SJCRH30 (cell line): ENCODE data around the gene ZDHHC19. TPM values are rescaled to one million over a fixed set of nuclear protein-coding genes. Genes with fewer than 3 reads are reported as not detected.
"Not testable (repeated sequence)": the region's sequence is repeated elsewhere in the genome, so short reads cannot be mapped to it uniquely, and the experiment has no call there.

Source experiments
- DNase-seq, 2 experiments: peaks; one replicate each; pipeline ENCODE4 v3.0.0-alpha.2; 2015 to 2020
- H3K27ac ChIP-seq: fragments of 250-450 bp; sonication (Bioruptor Pico); 2 replicates; pipeline ENCODE4 v1.5.1; 2020; ENCODE audit warnings: mild to moderate bottlenecking, moderate library complexity
- H3K27me3 ChIP-seq: fragments of 250-450 bp; sonication (Bioruptor Pico); 2 replicates; pipeline ENCODE4 v1.5.1; 2020; ENCODE audit warnings: mild to moderate bottlenecking, moderate library complexity
- H3K36me3 ChIP-seq: fragments of 250-450 bp; sonication (Bioruptor Pico); 2 replicates; pipeline ENCODE4 v1.5.1; 2020; ENCODE audit warnings: mild to moderate bottlenecking, moderate library complexity
- H3K4me1 ChIP-seq: fragments of 250-450 bp; sonication (Bioruptor Pico); 2 replicates; pipeline ENCODE4 v1.5.1; 2020; ENCODE audit warnings: mild to moderate bottlenecking, moderate library complexity
- H3K4me3 ChIP-seq: fragments of 250-450 bp; sonication (Bioruptor Pico); 2 replicates; pipeline ENCODE4 v1.5.1; 2020; ENCODE audit warnings: mild to moderate bottlenecking, moderate library complexity
- H3K9me3 ChIP-seq: fragments of 250-450 bp; sonication (Bioruptor Pico); replicated peaks from 2 replicates; pipeline ENCODE4 v1.5.1; 2020; ENCODE audit warnings: mild to moderate bottlenecking, moderate library complexity
- total RNA-seq: library from RNA; depleted of rRNA; stranded (reverse); fragments of >200 nt; shearing (Covaris generic); gene quantifications from 2 replicates; pipeline ENCODE4 v1.2.3, GENCODE V29; 2014; rRNA removed

ZDHHC19 gene, protein sequence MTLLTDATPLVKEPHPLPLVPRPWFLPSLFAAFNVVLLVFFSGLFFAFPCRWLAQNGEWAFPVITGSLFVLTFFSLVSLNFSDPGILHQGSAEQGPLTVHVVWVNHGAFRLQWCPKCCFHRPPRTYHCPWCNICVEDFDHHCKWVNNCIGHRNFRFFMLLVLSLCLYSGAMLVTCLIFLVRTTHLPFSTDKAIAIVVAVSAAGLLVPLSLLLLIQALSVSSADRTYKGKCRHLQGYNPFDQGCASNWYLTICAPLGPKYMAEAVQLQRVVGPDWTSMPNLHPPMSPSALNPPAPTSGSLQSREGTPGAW
- not detected in 2 replicates for total RNA-seq

DNA sequence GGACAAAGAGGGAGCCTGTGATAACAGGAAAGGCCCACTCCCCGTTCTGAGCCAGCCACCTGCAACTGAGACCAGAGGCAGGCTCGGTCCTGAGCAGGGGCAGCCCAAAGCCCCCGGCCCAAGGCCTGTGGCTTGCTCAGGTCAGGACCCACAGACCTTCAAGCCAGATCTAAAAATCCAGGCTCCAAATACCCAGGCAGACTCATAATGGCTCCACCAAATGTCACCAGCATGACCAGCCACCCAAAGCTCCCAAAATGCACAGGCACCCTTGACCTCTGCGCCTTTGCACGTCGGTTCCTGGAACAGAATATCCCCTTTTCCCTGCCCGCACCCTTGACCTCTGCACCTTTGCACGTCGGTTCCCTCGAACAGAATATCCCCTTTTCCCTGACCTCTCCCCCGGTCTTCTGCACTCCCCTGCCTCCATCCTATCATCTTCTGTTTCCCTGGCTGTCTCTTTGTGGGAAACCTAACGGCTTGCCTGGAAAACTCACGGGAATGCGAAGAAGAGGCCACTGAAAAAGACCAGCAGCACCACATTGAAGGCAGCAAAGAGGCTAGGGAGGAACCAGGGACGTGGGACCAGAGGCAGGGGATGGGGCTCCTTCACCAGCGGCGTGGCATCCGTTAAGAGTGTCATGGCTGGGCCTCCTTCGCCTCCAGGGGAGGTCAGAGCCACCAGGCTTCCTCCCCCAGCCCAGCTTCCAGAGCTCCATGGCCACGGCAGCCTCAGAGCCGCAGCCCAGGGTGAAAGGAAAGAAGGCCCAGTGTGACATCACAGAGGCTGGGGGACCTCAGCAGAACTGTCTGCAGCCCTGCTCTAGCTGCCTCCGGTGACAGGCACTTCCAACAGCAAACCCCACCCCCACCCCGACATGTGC is at the start of gene ZDHHC19:
TSS of gene ZDHHC19 (minus strand) at position 728 of the 884 bp plus-strand sequence. CDS start at position 643, 85 bp downstream.
- H3K9me3 ChIP-seq: no peaks in the 10 kb centered on the region
- no peak within 1 kb of the TSS for H3K27ac ChIP-seq
- H3K36me3 ChIP-seq: no peaks in the 10 kb centered on the region
- no peak within 1 kb of the TSS for H3K4me3 ChIP-seq
- DNase-seq: no peak
- H3K4me1 ChIP-seq: no peaks in the 10 kb centered on the region
- H3K27me3 ChIP-seq: no peaks in the 10 kb centered on the region

DNA sequence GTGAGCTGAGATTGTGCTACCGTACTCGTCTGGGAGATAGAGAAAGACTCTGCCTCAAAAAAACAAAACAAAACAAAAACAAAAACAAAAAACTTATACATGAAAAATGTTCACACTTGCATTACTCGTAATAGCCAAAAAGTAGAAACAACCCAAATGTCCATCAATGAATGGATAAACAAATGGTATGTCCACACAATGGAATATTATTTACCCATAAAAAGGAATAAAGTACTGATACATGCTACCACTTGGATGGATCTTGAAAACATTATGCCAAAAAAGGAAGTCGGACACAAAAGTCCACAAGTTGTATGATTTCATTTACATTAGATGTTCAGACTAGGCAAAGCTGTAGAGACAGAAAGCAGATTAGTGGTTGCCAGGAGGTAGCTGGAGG is 49.6 kb upstream of the ZDHHC19 start:
- no peak overlapping the region for H3K27ac ChIP-seq
- no peaks in the 10 kb centered on the region for H3K9me3 ChIP-seq
- 0 out of 2 replicates have a peak, but pooled peaks cover 2% of the 10 kb centered on the region for H3K36me3 ChIP-seq
- no peak for DNase-seq
- H3K4me3 ChIP-seq: no peak overlapping the region
- no peaks in the 10 kb centered on the region for H3K27me3 ChIP-seq
- no peaks in the 10 kb centered on the region for H3K4me1 ChIP-seq

DNA sequence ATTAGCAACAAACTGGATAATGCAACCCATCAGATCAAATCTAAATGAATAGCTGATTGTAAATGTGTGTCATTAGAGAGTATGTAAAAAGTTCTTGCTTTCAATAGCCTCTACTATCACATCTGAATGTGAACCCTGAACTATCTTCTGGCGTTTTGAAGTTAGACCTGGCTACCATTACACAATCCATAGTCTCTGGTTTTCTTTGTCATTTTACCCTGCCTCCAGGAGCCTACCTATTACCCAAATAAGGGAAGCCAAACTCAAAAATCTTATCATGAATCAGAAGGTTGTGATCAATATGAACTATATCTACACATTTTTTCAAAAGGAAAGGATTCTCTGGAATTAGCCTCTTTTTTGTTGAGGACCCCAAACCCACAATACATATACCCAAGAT is 44.6 kb upstream of the ZDHHC19 start:
- Histone ChIP-seq H3K27ac (no peak overlapping the region), H3K36me3 (no peaks in the 10 kb centered on the region), H3K9me3 (no peaks in the 10 kb centered on the region), H3K4me1 (no peaks in the 10 kb centered on the region), H3K4me3 (no peak overlapping the region), H3K27me3 (no peaks in the 10 kb centered on the region)
- no peak for DNase-seq

DNA sequence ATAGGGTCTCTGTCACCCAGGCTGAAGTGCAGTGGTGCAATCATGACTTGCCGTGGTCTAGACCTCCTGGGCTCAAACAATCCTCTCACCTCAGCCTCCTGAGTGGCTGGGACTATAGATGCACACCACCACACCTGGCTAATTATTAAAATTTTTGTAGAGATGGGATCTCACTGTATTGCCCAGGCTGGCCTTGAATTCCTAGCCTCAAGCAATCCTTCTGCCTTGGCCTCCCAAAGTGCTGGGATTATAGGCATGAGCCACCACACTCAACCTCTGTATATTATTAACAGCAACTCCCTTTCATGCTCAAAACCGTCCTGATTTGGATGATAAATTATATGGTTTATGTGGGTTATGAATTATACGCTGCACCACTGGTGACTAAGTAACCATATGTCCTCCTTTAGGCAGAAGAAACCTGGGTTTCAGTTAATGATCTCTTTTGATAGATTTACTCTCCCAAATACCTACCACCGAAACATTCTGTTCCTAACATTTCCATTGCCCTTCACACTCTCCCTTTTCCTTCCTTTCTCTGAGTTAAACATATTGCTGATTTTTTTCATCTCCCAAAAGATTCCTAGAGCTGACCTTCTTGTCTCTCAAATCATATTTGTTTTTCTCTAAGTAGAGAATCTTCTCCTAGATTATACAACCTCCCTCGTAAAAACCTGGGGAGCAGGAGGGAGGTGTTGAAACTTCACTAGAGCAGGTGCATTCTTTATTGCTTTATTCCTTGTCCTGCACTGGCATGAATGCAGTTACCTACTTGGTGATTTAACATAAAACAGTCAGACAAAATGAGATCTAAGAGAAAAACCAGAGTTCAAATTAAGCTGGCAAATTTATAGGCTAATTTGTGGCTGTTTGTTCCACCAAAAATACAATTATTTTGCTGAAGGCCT is 43.4 kb upstream of the ZDHHC19 start:
- Histone ChIP-seq H3K27me3 (no peaks in the 10 kb centered on the region), H3K9me3 (no peaks in the 10 kb centered on the region), H3K4me3 (no peak overlapping the region), H3K36me3 (no peaks in the 10 kb centered on the region), H3K27ac (no peak overlapping the region), H3K4me1 (no peaks in the 10 kb centered on the region)
- no peak for DNase-seq

DNA sequence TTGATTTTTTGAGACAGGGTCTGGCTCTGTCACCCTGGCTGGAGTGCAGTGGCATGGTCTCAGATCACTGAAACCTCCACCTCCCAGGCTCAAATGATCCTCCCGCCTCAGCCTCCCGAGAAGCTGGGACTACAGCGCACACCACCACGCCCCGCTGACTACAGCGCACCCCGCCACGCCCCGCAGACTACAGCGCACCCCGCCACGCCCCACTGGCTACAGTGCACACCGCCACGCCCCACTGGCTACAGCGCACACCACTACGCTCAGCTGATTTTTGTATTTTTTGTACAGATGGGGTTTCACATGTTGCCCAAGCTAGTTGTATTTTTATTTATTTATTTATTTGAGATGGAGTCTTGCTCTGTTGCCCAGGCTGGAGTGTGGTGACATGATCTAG is 40.7 kb upstream of the ZDHHC19 start:
- Histone ChIP-seq H3K27me3 (no peaks in the 10 kb centered on the region), H3K36me3 (no peaks in the 10 kb centered on the region), H3K27ac (no peak overlapping the region), H3K4me1 (no peaks in the 10 kb centered on the region), H3K9me3 (no peaks in the 10 kb centered on the region), H3K4me3 (no peak overlapping the region)
- DNase-seq: no peak

DNA sequence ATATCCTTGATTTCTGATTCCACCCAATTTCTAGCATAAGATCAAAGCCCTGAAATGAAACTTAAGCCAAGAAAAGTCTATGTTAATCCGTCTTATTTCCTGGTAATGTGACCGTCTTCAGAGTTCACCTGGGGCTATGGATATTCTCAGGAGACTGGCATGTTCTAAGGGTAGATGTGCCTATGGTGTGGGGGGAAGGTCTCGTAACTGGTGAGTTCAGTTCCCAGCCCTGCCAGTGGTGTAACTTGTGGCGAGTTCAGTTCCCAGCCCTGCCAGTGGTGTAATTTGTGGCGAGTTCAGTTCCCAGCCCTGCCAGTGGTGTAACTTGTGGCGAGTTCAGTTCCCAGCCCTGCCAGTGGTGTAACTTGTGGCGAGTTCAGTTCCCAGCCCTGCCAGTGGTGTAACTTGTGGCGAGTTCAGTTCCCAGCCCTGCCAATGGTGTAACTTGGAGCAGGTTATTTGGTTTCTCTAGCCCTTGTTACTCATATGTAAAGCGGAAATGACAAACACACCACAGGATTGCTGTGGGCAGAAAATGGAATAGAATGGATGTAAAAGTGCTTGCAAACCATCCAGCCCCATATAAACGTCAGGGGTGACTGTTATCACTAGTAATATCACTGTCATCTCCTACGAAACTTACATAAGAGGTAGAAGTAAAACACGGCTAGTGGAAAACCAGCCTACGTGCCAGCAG is 35.6 kb upstream of the ZDHHC19 start:
- Histone ChIP-seq H3K27me3 (no peaks in the 10 kb centered on the region), H3K9me3 (no peaks in the 10 kb centered on the region), H3K4me3 (no peak overlapping the region), H3K27ac (no peak overlapping the region), H3K4me1 (no peaks in the 10 kb centered on the region), H3K36me3 (peaks cover 5% of the 10 kb centered on the region; the same call in 1 of the 2 replicates)
- DNase-seq: no peak

DNA sequence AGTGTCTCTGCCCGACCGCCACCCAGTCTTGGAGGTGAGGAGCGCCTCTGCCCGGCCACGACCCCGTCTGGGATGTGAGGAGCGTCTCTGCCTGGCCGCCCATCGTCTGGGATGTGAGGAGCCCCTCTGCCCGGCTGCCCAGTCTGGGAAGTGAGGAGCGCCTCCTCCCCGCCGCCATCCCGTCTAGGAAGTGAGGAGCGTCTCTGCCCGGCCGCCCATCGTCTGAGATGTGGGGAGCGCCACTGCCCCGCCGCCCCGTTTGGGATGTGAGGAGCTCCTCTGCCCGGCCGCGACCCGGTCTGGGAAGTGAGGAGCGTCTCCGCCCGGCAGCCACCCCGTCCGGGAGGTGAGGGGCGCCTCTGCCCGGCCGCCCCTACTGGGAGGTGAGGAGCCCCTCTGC is 33.0 kb upstream of the ZDHHC19 start:
- not testable (repeated sequence) for H3K36me3 ChIP-seq, H3K27me3 ChIP-seq, H3K4me1 ChIP-seq, H3K9me3 ChIP-seq, DNase-seq, H3K4me3 ChIP-seq, H3K27ac ChIP-seq

DNA sequence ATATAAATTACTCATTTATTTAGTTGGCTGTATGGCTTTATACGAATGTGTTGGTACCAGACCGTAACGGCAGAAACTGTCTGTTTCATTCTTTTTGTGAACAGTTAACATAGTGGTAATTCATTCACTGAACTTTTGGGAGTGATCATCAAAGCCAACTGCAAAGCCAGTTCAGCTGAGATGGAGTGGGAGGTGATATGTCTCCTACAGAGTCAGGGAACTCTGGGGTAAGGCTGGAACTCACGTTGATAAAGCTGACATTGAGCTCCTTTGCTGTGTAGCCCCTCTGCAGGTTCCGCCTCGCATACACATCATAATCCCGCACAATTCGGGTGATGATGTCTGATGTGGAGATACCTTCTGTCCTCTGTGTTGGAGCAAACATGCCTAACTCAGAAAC is 30.5 kb upstream of the ZDHHC19 start:
- DNase-seq: no peak
- Histone ChIP-seq H3K9me3 (no peaks in the 10 kb centered on the region), H3K27me3 (no peaks in the 10 kb centered on the region), H3K4me3 (no peak overlapping the region), H3K36me3 (peaks cover 5% of the 10 kb centered on the region; the same call in 1 of the 2 replicates), H3K27ac (no peak overlapping the region), H3K4me1 (no peaks in the 10 kb centered on the region)

DNA sequence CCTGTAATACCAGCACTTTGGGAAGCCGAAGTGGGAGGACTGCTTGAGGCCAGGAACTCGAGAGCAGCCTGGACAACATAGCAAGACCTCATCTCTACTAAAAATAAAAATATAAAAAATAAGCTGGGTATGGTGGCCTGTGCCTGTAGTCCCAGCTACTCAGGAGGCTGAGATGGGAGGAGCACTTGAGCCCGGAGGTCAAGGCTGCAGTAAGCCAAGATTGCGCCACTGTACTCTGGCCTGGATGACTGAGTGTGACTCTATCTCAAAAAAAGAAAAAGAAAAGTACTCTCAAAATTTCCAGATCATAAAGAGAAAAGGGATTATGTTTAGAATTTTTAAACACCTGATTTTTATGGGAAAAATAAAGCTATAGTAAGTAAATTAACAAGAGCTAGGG is 29.2 kb upstream of the ZDHHC19 start:
- H3K36me3 ChIP-seq: peaks cover 3% of the 10 kb centered on the region; the same call in 1 of the 2 replicates

DNA sequence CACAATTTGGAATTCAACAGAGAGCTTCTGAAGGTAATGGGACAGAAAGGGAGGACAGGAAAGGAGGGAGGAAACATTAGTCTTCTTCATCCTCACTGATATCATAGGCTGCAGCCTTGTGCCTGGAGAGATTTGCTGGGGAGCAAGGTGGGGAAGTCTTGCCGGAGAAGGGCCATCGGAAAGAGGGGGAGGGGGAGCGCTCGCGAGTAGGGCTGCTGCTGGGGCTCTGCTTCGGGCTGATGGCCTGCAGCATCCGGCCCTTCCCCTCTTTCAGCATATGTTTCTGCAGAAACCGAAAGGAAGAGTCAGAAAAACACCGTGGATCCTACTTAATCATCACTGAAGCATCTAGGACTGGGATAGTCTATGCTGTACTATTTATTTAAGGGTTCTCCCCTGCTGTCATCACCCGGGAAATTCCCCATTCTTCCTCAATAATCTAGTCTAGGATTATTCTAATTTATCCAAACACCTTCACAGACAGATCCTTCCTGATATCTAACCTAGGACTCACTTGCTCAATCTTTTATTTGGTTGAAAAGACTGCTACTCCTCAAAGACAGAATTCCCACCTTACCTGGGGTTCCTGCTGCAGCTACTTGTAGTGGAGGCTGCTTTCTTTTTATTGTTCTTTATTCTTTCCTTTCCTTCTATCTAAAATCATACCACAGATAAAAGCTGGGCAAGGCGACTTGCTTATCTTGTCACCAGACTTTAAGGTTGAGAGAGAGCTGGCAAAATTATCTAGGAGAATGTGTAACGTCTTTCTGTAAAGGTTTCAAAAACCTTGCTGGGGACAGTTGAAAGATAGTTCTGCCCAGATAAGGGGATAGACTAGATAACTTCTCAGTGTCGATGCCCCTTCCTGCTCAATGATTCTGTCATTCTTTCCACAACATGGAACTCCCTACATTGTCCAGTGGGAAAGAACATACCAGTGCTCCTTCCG is 27.7 kb upstream of the ZDHHC19 start:
- no peak for DNase-seq
- Histone ChIP-seq H3K27ac (no peak overlapping the region), H3K4me1 (no peaks in the 10 kb centered on the region), H3K9me3 (no peaks in the 10 kb centered on the region), H3K27me3 (no peaks in the 10 kb centered on the region), H3K36me3 (peaks cover 3% of the 10 kb centered on the region; the same call in 1 of the 2 replicates), H3K4me3 (no peak overlapping the region)

More for the DNA sequence above, 29.2 kb upstream of the ZDHHC19 start:
- Histone ChIP-seq H3K27me3 (no peaks in the 10 kb centered on the region), H3K27ac (no peak overlapping the region), H3K4me3 (no peak overlapping the region), H3K4me1 (no peaks in the 10 kb centered on the region), H3K9me3 (no peaks in the 10 kb centered on the region)
- DNase-seq: no peak

DNA sequence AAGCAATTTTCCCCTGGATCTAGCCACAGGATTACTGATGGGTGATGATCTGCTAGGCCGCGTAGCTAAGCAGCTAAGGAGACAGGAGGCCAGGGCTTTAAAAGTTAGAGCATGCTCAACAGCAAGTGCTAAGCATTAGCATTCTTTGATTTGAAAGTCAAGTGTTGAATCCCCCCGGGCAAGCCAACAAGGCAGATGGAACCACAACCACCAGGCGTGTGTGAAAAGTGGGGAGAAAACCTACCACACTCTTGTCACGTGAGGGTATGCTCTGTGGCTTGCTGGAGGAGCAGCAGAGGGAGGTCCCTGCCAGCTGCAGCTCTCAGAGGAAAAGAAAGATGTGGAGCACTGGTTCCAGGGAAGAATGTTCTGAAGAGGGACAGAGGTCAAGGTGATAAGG is 26.0 kb upstream of the ZDHHC19 start:
- DNase-seq: no peak
- H3K36me3 ChIP-seq: 0 out of 2 replicates have a peak, but pooled peaks cover under 1% of the 10 kb centered on the region
- no peaks in the 10 kb centered on the region for H3K4me1 ChIP-seq
- H3K27ac ChIP-seq: no peak overlapping the region
- no peaks in the 10 kb centered on the region for H3K27me3 ChIP-seq
- H3K4me3 ChIP-seq: no peak overlapping the region
- no peaks in the 10 kb centered on the region for H3K9me3 ChIP-seq

DNA sequence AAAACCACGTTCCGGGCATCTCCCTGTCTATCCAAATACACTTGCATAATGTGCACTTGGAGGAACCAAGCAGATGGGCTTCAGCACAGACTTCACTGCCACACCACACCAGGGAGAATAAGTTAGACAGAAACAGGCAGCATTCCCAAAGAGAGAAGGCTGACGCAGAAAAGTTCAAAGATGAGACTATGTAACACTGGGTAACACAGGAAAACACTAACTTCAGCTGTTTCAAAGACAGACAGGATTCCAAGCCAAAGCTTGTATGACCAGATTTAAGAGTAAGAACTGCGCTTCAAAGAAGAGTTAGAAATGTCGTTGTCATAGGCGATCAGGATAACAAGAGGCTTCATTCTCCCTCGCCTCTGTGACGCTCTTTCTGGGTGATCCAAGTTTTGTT is 25.0 kb upstream of the ZDHHC19 start:
- Histone ChIP-seq H3K36me3 (no peaks in the 10 kb centered on the region), H3K27me3 (no peaks in the 10 kb centered on the region), H3K9me3 (no peaks in the 10 kb centered on the region), H3K27ac (no peak overlapping the region), H3K4me3 (no peak overlapping the region), H3K4me1 (no peaks in the 10 kb centered on the region)
- DNase-seq: no peak

DNA sequence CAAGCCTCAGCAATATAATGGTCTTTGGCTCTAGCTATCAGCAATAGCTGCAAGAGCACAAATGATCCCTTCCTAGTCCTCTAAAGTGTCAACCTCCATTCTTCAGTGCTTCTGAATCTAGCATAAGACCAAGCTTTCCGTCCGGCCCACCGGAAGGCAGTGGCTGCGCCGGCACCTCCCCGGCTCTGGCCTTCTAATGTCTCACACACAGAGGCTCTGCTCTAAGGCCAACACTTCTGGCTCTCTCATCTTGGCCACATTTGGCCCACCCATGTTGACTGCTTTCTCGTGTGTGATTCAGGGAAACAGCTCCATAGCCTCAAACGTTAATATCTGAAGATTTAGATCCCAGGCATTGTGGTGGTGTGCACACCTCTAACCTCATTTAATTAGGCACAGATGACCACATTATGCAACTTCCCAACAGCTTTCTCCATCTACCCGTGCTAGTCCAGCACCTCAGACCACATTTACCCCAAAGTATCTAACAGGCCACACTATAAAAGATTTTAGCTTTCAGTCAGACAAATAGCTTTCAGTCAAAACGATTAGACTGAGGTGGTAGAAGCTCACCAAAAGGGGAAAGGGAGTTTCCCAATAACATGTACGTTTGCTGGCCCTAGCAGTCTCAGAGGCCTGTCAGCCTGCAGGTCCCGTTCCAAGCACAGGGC is 24.4 kb upstream of the ZDHHC19 start:
- H3K36me3 ChIP-seq: no peaks in the 10 kb centered on the region
- no peaks in the 10 kb centered on the region for H3K27me3 ChIP-seq
- no peaks in the 10 kb centered on the region for H3K9me3 ChIP-seq
- no peak overlapping the region for H3K27ac ChIP-seq
- H3K4me3 ChIP-seq: no peak overlapping the region
- DNase-seq: no peak
- no peaks in the 10 kb centered on the region for H3K4me1 ChIP-seq
